Stomach (tissue), 9 donors: ENCODE data around the gene TRABD2B. TPM values are rescaled to one million over a fixed set of nuclear protein-coding genes. Genes with fewer than 3 reads are reported as not detected.

Experiments used
- DNase-seq, 2 donors: peaks; one replicate each; pipeline versions ENCODE4 v3.0.0 to v3.0.0-alpha.2; 2013 to 2019
- H3K27ac ChIP-seq, 5 donors: fragments of 200-600 bp in 4 of 5; sonication (generic) in 4 of 5; one replicate each; pipeline ENCODE4 v1.5.1; 2013 to 2019; ENCODE audit warnings: mild to moderate bottlenecking in 1 of 5, moderate library complexity in 1 of 5
- H3K27me3 ChIP-seq, 3 donors: fragments of 200-600 bp; sonication (generic); one replicate each; pipeline ENCODE4 v1.5.1; 2017 to 2019; ENCODE audit warnings: mixed run types in 1 of 3
- H3K36me3 ChIP-seq, 4 donors: fragments of 200-600 bp; sonication (generic); 1 replicate in 3 of 4; 2 replicates in 1 of 4; pipeline ENCODE4 v1.5.1; 2016 to 2019
- H3K4me1 ChIP-seq, 4 donors: fragments of 200-600 bp; sonication (generic); one replicate each; pipeline ENCODE4 v1.5.1; 2016 to 2019
- H3K4me3 ChIP-seq, 4 donors: fragments of 200-600 bp; sonication (generic) in 3 of 4; one replicate each; pipeline ENCODE4 v1.5.1; 2016 to 2019; ENCODE audit warnings: mild to moderate bottlenecking in 1 of 4
- H3K9me3 ChIP-seq, 4 donors: fragments of 200-600 bp; sonication (generic); one replicate each; pipeline ENCODE4 v1.5.1; 2016 to 2019
- CTCF ChIP-seq, 7 experiments: fragments of 450-650 bp in 4 of 7; fragments of 200-600 bp in 3 of 7; sonication (generic) in 3 of 7; IDR thresholded peaks; one replicate each; pipeline ENCODE4 v1.5.1; 2016 to 2019; ENCODE audit warnings: antibody characterized with exemption in 7 of 7, control low read depth in 2 of 7, mild to moderate bottlenecking in 1 of 7
- EP300 ChIP-seq: sonication (generic); formaldehyde crosslinking; IDR thresholded peaks from one replicate; pipeline ENCODE4 v1.6.1; 2017; ENCODE audit warnings: antibody characterized with exemption
- POLR2A ChIP-seq, 4 donors: fragments of 450-650 bp; IDR thresholded peaks; one replicate each; pipeline ENCODE4 v1.6.1; 2016; ENCODE audit warnings: antibody characterized with exemption in 4 of 4, control low read depth in 2 of 4, mild to moderate bottlenecking in 1 of 4, moderate library complexity in 1 of 4
- POLR2AphosphoS5 ChIP-seq, 3 donors: sonication (generic); formaldehyde crosslinking; IDR thresholded peaks; one replicate each; pipeline ENCODE4 v1.6.1; 2016; ENCODE audit warnings: antibody characterized with exemption in 3 of 3
- WGBS, 5 donors: extraction: QIAGEN DNeasy Blood & Tissue Kit in 3 of 5; methylation state at CpG; one replicate each; pipeline versions ENCODE4 v1.1.5 to v1.1.7; 2013 to 2018; 5-methylcytosine and 5-hydroxymethylcytosine counted together
- intact Hi-C: fragments of 100-400 bp; cut with DNase I; formaldehyde crosslinking; loops from one replicate; pipeline ENCODE4 v1.15.1; 2023; ENCODE audit warnings: low total_unique reads
- polyA plus RNA-seq, 3 donors: library from polyadenylated mRNA; stranded (reverse); fragments of 200-250 nt; gene quantifications; one replicate each; pipeline ENCODE4 v1.2.3, GENCODE V29; 2013
- total RNA-seq, 5 donors: library from RNA; depleted of rRNA; stranded (reverse); fragments of >200 nt; gene quantifications; one replicate each; pipeline versions ENCODE4 v1.1.0 to v1.2.3, GENCODE V29; 2014 to 2016
- donor health status: healthy with polysubstance abuse.
- donor health status: Bipolar disorder and iron deficiency.
- donor health status: healthy.

TRABD2B gene
- total and polyA plus RNA-seq, 8 donors, result 0.31 to 2.0 (median 0.93) TPM; not detected in 1

GRCh38 chr1:47711848-47712492 is 285.2 kb downstream of the TRABD2B start:
- WGBS, 5 donors, result 65 to 76% (median 71%) methylated on average over 5 to 6 of the region's 6 CpGs
- Histone ChIP-seq H3K36me3 (no peaks in the 10 kb centered on the region), H3K4me3 (no peak overlapping the region), H3K9me3 (no peaks in the 10 kb centered on the region), H3K27ac (no peak overlapping the region), H3K27me3 (peaks cover 25 to 99% (median 69%) of the 10 kb centered on the region in 3 donors), H3K4me1 (peaks cover 23 to 33% (median 28%) of the 10 kb centered on the region in 4 donors)
- intact Hi-C loops, result loop anchor here (5.0 to 10.0 kb wide), 2 partner anchors 177 to 280 kb away; no protein-coding TSS in a partner anchor
- DNase-seq, result no peak
- no peak for TF ChIP-seq POLR2A (IDR thresholded peaks at IDR 0.05)
- no peak for TF ChIP-seq POLR2AphosphoS5 (IDR thresholded peaks at IDR 0.05)
- no peak for TF ChIP-seq EP300
- TF ChIP-seq CTCF (IDR thresholded peaks at IDR 0.05), result no peak

GRCh38 chr1:47711184-47711847 is 285.9 kb downstream of the TRABD2B start:
- Histone ChIP-seq H3K4me1 (peaks cover 23 to 33% (median 28%) of the 10 kb centered on the region in 4 donors), H3K27me3 (peaks cover 25 to 98% (median 68%) of the 10 kb centered on the region in 3 donors), H3K27ac (no peak overlapping the region), H3K4me3 (no peak overlapping the region), H3K9me3 (no peaks in the 10 kb centered on the region), H3K36me3 (no peaks in the 10 kb centered on the region)
- intact Hi-C loops, result loop anchor here (5.0 to 10.0 kb wide), 2 partner anchors 177 to 279 kb away; no protein-coding TSS in a partner anchor
- TF ChIP-seq POLR2A (IDR thresholded peaks at IDR 0.05), result no peak
- no peak for TF ChIP-seq EP300
- no peak for TF ChIP-seq CTCF (IDR thresholded peaks at IDR 0.05)
- TF ChIP-seq POLR2AphosphoS5 (IDR thresholded peaks at IDR 0.05), result no peak
- 47 to 51% (median 49%) methylated on average over 13 to 15 of the region's 15 CpGs for WGBS, 5 donors
- DNase-seq, result no peak

Other genes starting within 250 kb of the TRABD2B start
- 1 to 10 TPM in 2 of 5 donors, not detected in 3; 1.7 to 1.8 TPM for gene SLC5A9, start 225.3 kb upstream of the TRABD2B start, total RNA-seq
- gene SLC5A9, start 225.3 kb upstream of the TRABD2B start, polyA plus RNA-seq, result under 1 TPM; 0.28 to 0.92 (median 0.37) TPM